MM.1S (cell line): Measurements from ENCODE around the gene RCBTB2.

ENCODE experiments used
- DNase-seq: peaks from one replicate; pipeline ENCODE4 v3.0.0-alpha.2; 2015
- H2AFZ ChIP-seq: fragments of 300-600 bp; sonication (generic); 2 replicates; pipeline ENCODE4 v1.6.0; 2016; ENCODE audit warnings: antibody characterized with exemption, low read length
- H3F3A ChIP-seq: fragments of 300-600 bp; sonication (generic); 2 replicates; pipeline ENCODE4 v1.6.1; 2016; ENCODE audit warnings: mild to moderate bottlenecking, antibody characterized with exemption, low read length, moderate library complexity, mixed read lengths; ENCODE audit not compliant: insufficient read depth
- H3K27ac ChIP-seq: fragments of 300-600 bp; sonication (generic); 2 replicates; pipeline ENCODE4 v1.5.1; 2016; ENCODE audit warnings: mild to moderate bottlenecking, low read length
- H3K27me3 ChIP-seq: fragments of 300-600 bp; sonication (generic); replicated peaks from 2 replicates; pipeline ENCODE4 v1.6.0; 2016; ENCODE audit warnings: low read length; ENCODE audit not compliant: insufficient read depth
- H3K36me3 ChIP-seq: fragments of 300-600 bp; sonication (generic); replicated peaks from 2 replicates; pipeline ENCODE4 v1.6.1; 2016; ENCODE audit warnings: mild to moderate bottlenecking, low read length, mixed read lengths; ENCODE audit not compliant: insufficient read depth
- H3K4me1 ChIP-seq: fragments of 300-600 bp; sonication (generic); 2 replicates; pipeline ENCODE4 v1.6.1; 2016; ENCODE audit warnings: low read length, mixed read lengths
- H3K4me2 ChIP-seq: fragments of 300-600 bp; sonication (generic); 2 replicates; pipeline ENCODE4 v1.6.0; 2016; ENCODE audit warnings: low read depth, low read length
- H3K4me3 ChIP-seq: fragments of 300-600 bp; sonication (generic); 2 replicates; pipeline ENCODE4 v1.5.1; 2016; ENCODE audit warnings: low read length, mixed read lengths
- H3K79me2 ChIP-seq: fragments of 300-600 bp; sonication (generic); 2 replicates; pipeline ENCODE4 v1.6.1; 2016; ENCODE audit warnings: mixed run types, low read length, mixed read lengths
- H3K9ac ChIP-seq: fragments of 300-600 bp; sonication (generic); 2 replicates; pipeline ENCODE4 v1.6.1; 2016; ENCODE audit warnings: low read length, mixed read lengths
- H3K9me2 ChIP-seq: fragments of 300-600 bp; sonication (generic); replicated peaks from 2 replicates; pipeline ENCODE4 v1.6.1; 2016; ENCODE audit warnings: mild to moderate bottlenecking, low read length, mixed read lengths; ENCODE audit not compliant: insufficient read depth
- H3K9me3 ChIP-seq: fragments of 300-600 bp; sonication (generic); replicated peaks from 2 replicates; pipeline ENCODE4 v1.6.1; 2016; ENCODE audit warnings: mild to moderate bottlenecking, low read length, mixed read lengths; ENCODE audit not compliant: insufficient read depth
- H4K20me1 ChIP-seq: fragments of 300-600 bp; sonication (generic); 2 replicates; pipeline ENCODE4 v1.6.1; 2016; ENCODE audit warnings: mild to moderate bottlenecking, low read length, moderate library complexity, mixed read lengths; ENCODE audit not compliant: insufficient read depth
- CTCF ChIP-seq: fragments of 300-600 bp; sonication (generic); IDR thresholded peaks from 2 replicates; pipeline ENCODE4 v1.5.1; 2016; ENCODE audit warnings: antibody characterized with exemption, low read length, mixed read lengths
- EZH2 ChIP-seq: fragments of 300-600 bp; sonication (generic); optimal IDR thresholded peaks from 2 replicates; pipeline ENCODE3; 2017; ENCODE audit warnings: low read depth, mild to moderate bottlenecking, antibody characterized with exemption, low read length, mixed read lengths
- EZH2phosphoT487 ChIP-seq: fragments of 300-600 bp; sonication (generic); IDR thresholded peaks from 2 replicates; pipeline ENCODE4 v1.6.1; 2018; ENCODE audit warnings: antibody characterized with exemption, low read length

RCBTB2 gene

DNA sequence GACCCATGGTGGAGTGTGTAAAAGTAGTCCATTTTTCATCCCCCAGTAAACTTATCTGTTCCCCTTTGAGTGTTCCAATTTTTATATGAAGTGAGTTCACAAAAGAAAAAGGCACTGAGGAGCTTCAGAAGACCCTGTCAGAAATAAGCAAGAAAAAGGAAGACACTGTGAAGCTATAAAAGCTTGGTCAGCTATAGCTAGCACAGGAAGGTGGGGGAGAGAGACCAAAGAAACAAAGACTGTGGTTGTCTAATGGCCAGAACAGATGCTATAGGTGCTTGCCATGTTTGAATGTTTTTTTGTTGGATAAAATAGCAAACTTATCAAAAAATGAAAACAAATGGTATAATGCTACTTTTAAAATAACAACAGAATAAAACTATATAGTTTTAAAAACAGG, 46.5 kb downstream of the RCBTB2 start:
- no peak overlapping the region for H3K4me3 ChIP-seq
- H3K9me3 ChIP-seq = no peaks in the 10 kb centered on the region

DNA sequence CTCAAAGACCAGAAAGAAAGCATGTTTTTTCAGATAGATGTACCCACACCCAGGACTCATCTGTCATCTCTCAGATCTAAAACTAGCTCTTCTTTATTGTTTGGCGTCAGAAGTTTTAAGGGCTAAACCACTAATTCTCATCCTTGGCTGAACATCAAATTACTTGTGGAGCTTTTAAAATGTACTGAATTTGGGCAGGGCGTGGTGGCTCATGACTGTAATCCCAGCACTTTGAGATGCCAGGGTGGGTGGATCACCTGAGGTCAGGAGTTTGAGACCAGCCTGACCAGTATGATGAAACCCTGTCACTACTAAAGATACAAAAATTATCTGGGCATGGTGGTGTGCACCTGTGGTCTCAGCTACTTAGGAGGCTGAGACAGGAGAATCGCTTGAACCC, 47.4 kb downstream of the RCBTB2 start:
- no peaks in the 10 kb centered on the region for H3K9me3 ChIP-seq
- no peak overlapping the region for H3K9ac ChIP-seq
- no peaks in the 10 kb centered on the region for H3K36me3 ChIP-seq
- DNase-seq = no peak
- H3K4me3 ChIP-seq = no peak overlapping the region
- no peak overlapping the region for H3K4me2 ChIP-seq
- no peak for TF ChIP-seq EZH2
- no peak for TF ChIP-seq EZH2phosphoT487
- no peak for TF ChIP-seq CTCF
- H3K27ac ChIP-seq = no peak overlapping the region
- H4K20me1 ChIP-seq = no peaks in the 10 kb centered on the region
- no peaks in the 10 kb centered on the region for H3F3A ChIP-seq
- H3K27me3 ChIP-seq = no peaks in the 10 kb centered on the region
- H3K79me2 ChIP-seq = no peaks in the 10 kb centered on the region
- H2AFZ ChIP-seq = no peak overlapping the region
- H3K4me1 ChIP-seq = peaks cover 15% of the 10 kb centered on the region; the same call in 1 of the 2 replicates
- H3K9me2 ChIP-seq = no peaks in the 10 kb centered on the region

More for the DNA sequence above, 46.5 kb downstream of the RCBTB2 start:
- H3K4me1 ChIP-seq = peaks cover 17% of the 10 kb centered on the region
- no peak overlapping the region for H3K4me2 ChIP-seq
- no peak overlapping the region for H3K9ac ChIP-seq
- no peaks in the 10 kb centered on the region for H3F3A ChIP-seq
- DNase-seq = no peak
- TF ChIP-seq EZH2phosphoT487 = no peak
- no peak for TF ChIP-seq EZH2
- no peak for TF ChIP-seq CTCF
- no peak overlapping the region for H3K27ac ChIP-seq
- no peaks in the 10 kb centered on the region for H3K9me2 ChIP-seq
- no peaks in the 10 kb centered on the region for H3K79me2 ChIP-seq
- no peaks in the 10 kb centered on the region for H3K36me3 ChIP-seq
- H4K20me1 ChIP-seq = no peaks in the 10 kb centered on the region
- H2AFZ ChIP-seq = no peak overlapping the region
- no peaks in the 10 kb centered on the region for H3K27me3 ChIP-seq

DNA sequence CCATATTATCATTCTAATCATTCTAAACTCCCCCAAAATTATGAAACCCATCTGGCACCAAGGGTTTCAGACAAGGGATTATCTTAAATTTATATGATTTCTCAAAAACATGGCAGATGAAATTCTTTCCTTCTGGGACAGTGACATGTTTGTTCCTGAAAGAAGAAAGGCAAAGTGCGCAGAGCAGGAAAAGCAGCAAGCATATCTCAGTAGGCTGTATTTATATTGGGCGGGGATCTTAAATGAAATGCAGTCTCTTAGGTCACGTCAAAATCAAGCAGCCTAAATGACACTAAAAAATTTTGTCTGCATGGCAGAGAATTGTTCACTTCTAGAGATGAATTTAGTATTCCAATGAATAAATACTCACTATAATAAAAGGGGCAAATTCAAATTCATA, 49.3 kb downstream of the RCBTB2 start:
- no peaks in the 10 kb centered on the region for H3K27me3 ChIP-seq
- TF ChIP-seq EZH2phosphoT487 = no peak
- TF ChIP-seq EZH2 = no peak
- TF ChIP-seq CTCF = no peak
- H3K9ac ChIP-seq = no peak overlapping the region
- H3F3A ChIP-seq = no peaks in the 10 kb centered on the region
- no peak overlapping the region for H3K4me3 ChIP-seq
- peaks cover 4% of the 10 kb centered on the region; the same call in 1 of the 2 replicates for H3K4me1 ChIP-seq
- no peaks in the 10 kb centered on the region for H3K9me3 ChIP-seq
- no peak for DNase-seq
- no peaks in the 10 kb centered on the region for H4K20me1 ChIP-seq
- H3K27ac ChIP-seq = no peak overlapping the region
- H3K4me2 ChIP-seq = no peak overlapping the region
- no peaks in the 10 kb centered on the region for H3K9me2 ChIP-seq
- H3K79me2 ChIP-seq = no peaks in the 10 kb centered on the region
- no peak overlapping the region for H2AFZ ChIP-seq
- no peaks in the 10 kb centered on the region for H3K36me3 ChIP-seq
